Activated CD8-positive, alpha-beta memory T cell treated with anti-CD3 and anti-CD28 coated beads, Interleukin-2, amount 50 U/mL, for 24 hours (primary cell): ENCODE results near the gene DDX28.
"Not testable (repeated sequence)": the region's sequence is repeated elsewhere in the genome, so short reads cannot be mapped to it uniquely, and the experiment has no call there.

Experiments
- DNase-seq: peaks from one replicate; pipeline ENCODE4 v3.0.0-alpha.2; 2020; ENCODE audit errors: extremely low read depth

Gene DDX28

DNA sequence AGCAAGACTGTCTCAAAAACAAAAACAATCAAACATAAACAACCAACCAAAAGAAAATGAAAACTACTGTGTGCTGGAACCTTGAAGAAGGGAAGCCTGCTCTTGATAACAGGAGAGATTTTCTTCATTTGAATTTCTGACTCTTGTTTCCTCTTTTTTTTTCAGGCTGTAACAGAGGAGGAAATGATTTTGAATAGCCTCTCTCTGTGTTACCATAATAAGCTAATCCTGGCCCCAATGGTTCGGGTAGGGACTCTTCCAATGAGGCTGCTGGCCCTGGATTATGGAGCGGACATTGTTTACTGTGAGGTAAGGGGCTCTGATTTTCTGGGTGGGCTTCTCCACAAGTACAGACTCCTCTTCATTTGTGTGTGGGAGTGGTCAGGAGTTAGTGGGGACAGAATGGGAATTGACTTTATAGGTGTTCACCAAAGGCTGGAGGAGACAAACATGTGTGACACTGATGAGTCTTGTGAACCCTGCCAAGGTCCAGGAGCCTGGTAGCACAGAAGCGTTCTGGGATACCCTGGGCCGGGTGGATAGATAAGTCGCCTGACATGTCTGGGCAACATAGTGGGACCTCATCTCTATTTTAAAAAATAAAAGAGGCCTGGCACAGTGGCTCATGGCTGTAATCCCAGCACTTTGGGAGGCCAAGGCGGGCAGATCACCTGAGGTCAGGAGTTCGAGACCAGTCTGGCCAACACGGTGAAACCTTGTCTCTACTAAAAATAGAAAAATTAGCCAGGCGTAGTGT is 15.0 kb upstream of the DDX28 start:
- no peak for DNase-seq

DNA sequence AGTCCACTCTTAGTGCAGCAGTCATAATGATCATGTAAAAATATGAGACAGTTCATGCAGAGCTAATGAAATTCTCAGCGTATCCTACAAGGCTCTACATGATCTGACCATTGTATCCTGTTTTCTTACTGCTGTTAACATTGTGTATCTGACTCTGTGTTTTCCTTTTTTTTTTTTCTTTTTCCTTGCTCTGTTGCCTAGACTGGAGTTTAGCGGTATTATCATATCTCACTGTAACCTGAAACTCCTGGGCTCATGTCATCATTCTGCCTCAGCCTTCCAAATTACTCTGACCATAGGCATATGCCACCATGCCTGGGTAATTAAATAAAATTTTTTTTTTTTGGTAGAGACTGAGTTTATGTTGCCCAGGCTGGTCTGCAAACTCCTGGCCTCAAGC is 12.2 kb upstream of the DDX28 start:
- DNase-seq = no peak

DNA sequence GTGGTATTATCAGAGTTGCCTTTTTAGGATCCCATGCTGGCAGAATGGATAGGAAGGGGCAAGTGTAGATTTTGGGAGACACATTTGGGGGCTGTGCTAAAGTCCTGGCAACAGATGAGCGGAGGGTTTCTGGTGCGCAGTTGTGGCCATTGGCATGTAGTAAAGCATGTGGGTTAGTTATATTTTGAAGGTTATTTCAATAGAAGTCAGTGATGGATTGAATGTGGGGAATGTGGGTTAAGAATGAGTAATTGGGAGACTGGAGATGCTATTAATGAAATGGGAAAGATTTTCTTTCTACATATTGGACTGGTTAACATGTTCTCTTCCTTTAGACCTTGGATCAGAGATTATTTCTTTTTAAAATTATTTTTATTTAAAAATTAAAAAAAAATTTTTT is 10.1 kb upstream of the DDX28 start:
- no peak for DNase-seq

DNA sequence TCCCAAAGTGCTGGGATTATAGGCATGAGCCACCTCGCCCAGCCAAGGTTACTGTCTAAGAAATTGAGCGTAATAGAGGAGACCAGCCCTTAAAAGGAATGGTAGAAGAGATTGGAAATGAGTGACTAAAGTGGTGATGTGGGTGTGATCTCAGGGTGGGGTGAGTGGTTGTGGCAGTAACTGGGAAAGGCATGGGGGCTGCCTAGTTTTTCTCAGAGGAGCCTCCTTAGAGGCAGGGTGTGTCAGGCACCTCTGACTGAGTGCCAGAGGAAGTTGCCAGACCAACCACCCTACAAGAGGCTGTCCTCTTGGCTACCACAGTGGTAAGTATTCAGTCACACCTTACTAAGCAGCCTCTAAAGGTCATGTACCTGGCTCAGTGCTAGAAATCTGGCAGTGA is 8.9 kb upstream of the DDX28 start:
- DNase-seq = no peak

GRCh38 chr16:68030108-68030507 is 7.1 kb upstream of the DDX28 start:
- DNase-seq = not testable (repeated sequence)

- no peak for DNase-seq
Observed at GRCh38 chr16:68028996-68029395, 6.0 kb upstream of the DDX28 start.

- DNase-seq = no peak
Observed at GRCh38 chr16:68022278-68022727, 729 bp downstream of the DDX28 start.

DNA sequence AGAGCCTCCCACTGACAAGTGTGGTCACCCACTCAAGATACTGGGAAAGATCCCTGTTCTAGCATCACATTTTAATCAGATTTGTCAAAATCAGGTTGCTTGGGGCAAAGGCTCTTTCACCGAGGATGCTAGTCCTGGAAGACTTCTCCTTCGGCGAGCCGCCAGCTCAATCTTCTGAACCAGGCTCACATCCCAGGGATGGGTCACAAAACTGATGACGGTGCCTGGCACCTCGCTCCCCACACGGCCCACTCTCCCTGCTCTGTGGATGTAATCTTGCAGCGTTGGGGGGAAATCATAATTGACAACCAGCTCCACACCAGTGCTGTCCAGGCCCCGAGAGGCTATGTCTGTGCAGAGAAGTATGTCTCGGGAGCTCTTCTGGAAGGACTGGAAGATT is 1.5 kb downstream of the DDX28 start:
- DNase-seq = no peak

DNA sequence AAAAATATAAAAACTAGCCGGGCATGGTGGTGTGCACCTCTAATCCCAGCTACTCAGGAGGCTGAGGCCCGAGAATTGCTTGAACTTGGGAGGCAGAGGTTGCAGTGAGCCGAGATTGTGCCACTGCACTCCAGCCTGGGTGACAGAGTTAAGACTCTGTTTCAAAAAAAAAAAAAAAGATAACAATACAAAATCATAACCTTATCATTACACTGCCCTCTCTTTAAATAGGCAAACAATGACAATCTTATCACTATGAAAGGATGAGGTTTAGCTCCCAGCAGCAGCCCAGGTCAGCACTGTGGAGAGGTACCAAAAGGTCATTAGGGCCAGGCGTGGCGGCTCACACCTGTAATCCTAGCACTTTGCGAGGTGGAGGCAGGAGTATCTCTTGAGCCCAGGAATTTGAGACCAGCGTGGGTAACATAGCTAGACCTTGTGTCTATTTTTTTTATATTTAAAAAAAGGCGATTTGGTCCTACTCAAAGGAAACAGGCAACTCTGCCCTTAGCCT is 3.8 kb downstream of the DDX28 start:
- no peak for DNase-seq

- no peak for DNase-seq
Observed at GRCh38 chr16:68015681-68016080, 7.4 kb downstream of the DDX28 start, which contains the start of gene DPEP2NB. Gene DPEP2NB (minus strand): TSS chr16:68015911. CDS start chr16:68015770, 141 bp downstream.

DNA sequence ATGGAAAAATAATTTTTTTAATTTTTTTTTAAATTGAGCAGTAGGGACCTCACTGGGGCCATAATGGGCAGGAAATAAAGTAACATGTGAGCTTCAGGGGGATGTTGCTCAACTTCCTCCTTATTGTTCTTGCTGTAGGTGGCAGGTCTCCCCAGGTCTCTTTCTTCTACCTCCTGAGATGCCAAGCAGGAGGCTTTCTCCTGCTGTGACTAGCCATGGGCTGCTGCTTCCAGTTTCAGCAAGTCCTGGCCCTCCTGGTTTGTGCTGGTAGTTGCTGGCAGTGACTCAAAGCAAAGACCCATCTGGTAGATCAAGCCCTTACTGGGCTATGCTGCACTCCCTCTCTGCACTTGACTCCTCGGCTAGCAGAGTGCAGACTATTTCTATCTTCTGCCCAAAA is 9.6 kb downstream of the DDX28 start:
- no peak for DNase-seq

GRCh38 chr16:68009872-68010271 is 13.2 kb downstream of the DDX28 start:
- DNase-seq = not testable (repeated sequence)

- DNase-seq = no peak
Observed at GRCh38 chr16:68009157-68009735, 13.8 kb downstream of the DDX28 start.

- DNase-seq = no peak
Observed at GRCh38 chr16:68005786-68006286, 17.2 kb downstream of the DDX28 start.

DNA sequence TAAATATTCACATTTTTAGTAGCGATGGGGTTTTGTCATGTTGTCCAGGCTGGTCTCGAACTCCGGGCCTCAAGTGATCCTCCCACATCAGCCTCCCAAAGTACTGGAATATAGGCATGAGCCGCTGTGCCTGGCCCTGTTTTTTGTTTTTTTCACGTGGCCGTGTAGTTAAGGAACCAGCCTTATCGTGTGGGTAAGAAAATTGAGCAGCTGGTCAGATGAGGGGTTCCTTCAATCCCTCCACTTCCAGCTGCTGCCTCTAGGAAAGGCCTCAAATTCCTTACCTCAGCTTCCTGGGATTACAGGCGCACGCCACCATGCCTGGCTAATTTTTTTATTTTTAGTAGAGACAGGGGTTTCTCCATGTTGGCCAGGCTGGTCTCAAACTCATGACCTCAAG is 17.8 kb downstream of the DDX28 start:
- no peak for DNase-seq

DNA sequence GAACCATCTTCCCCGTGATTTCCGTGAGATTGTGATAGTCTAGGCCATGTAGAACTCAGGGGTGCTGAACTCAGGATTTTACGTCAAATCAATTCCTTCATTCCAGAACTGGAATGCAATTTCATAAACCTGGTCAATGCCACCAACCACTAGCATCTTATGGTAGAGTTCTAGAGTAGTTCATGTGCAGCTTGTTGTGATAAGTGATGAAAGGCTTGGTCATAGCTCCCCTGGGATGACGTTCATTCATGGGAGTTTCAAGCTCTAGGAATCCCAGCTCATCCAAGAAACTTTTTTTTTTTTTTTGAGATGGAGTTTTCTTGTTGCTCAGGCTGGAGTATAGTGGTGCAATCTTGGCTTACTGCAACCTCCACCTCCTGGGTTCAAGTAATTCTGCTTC is 20.0 kb downstream of the DDX28 start:
- DNase-seq = no peak

DNA sequence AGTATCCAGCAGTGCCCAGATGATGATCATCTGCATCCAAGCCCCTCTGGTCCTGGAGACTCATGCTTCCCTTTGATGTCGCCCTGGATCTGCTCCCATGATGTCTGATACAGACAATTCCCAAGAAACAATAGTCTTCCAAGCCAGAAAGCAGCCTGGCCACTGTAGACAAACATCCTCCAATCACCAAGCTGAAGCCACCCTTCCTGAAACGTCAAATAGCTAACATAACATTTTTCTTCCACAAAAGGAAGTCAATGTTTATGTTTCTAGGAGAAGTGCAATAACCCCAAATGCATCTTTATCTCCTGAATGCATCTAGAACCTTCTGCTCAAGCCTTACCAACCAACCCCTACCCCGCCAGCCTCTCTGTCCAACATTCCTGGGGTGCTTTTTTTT is 22.6 kb downstream of the DDX28 start:
- no peak for DNase-seq

- no peak for DNase-seq
Observed at GRCh38 chr16:67999985-68000384, 23.0 kb downstream of the DDX28 start.

DNA sequence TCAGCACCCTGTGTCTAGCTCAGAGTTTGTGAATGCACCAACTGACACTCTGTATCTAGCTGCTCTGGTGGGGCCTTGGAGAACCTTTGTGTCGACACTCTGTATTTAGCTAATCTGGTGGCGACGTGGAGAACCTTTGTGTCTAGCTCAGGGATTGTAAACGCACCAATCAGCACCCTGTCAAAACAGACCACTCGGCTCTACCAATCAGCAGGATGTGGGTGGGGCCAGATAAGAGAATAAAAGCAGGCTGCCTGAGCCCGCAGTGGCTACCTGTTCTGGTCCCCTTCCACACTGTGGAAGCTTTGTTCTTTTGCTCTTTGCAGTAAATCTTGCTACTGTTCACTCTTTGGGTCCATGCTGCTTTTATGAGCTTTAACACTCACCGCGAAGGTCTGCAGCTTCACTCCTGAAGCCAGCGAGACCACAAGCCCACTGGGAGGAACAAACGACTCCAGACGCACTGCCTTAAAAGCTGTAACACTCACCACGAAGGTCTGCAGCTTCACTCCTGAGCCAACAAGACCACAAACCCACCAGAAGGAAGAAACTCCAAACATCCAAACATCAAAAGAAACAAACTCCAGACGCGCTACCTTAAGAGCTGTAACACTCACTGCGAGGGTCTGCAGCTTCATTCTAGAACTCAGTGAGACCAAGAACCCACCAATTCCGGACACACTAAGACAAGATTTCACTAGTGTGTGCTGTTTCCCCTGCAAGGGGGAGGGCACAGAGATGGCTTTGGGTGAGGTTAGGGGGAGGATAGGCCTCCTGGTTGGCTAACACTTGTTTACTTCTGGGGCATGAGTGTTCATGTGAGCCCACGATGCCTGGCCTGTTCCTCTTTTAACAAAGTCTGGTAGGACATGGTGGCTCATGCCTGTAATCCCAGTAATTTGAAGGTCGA is 24.0 kb downstream of the DDX28 start, which contains the start of gene DPEP2:
Gene DPEP2 (minus strand): TSS at position 706 of the 910 bp plus-strand sequence. CDS start 6,272 bp downstream, outside the sequence.
- not testable (repeated sequence) for DNase-seq

DNA sequence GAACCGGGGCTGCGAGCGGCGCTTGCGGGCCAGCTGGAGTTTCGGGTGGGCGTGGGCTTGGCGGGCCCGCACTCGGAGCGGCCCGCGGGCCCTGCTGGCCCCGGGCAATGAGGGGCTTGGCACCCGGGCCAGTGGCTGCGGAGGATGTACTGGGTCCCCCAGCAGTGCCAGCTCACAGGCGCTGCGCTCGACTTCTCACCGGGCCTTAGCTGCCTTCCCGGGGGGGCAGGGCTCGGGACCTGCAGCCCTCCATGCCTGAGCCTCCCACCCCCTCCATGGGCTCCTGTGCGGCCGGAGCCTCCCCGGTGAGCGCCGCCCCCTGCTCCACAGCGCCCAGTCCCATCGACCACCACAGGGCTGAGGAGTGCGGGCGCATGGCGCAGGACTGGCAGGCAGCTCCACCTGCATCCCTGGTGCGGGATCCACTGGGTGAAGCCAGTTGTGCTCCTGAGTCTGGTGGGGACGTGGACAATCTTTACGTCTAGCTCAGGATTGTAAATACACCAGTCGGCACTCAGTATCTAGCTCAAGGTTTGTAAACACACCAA is 24.7 kb downstream of the DDX28 start:
- not testable (repeated sequence) for DNase-seq

DNA sequence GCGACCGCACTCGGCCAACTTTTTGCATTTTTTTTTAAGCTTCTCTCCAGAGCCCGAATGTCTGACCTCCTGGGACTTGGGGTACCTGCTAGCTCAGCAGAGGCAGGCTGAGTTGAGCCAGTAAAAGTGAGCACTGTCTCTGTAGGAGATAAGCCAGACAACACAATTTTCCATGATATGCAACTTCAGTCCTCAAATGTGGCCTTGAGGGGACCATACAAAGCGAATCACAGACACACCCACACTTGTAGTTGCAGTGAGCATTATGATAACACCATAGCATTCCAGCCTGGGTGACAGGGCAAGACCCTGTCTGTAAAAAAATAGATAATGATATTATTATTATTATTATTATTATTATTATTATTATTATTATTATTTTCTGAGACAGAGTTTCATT is 26.4 kb downstream of the DDX28 start:
- no peak for DNase-seq

- no peak for DNase-seq
Observed at GRCh38 chr16:67995423-67995822, 27.6 kb downstream of the DDX28 start.
